B cell (primary cell): Measurements from ENCODE around the gene NDST1. TPM values are rescaled to one million over a fixed set of nuclear protein-coding genes. Genes with fewer than 3 reads are reported as not detected.

Experiments used
- ATAC-seq: fragments of 200-7000 bp; cut with Tn5 transposase; one replicate; pipeline ENCODE4 v1.10.0; 2021; ENCODE audit warnings: low read depth, mild to moderate bottlenecking, moderate number of reproducible peaks, moderate library complexity
- CTCF ChIA-PET: fragments of 350-600 bp; sonication (Branson Sonifier 250); formaldehyde crosslinking; loops from one replicate; lab custom pipeline; 2021; ENCODE audit warnings: antibody characterized with exemption, inconsistent platforms; lab: Charles Lee
- POLR2A ChIA-PET: fragments of 350-600 bp; sonication (Branson Sonifier 250); formaldehyde crosslinking; loops from one replicate; lab custom pipeline; 2021; ENCODE audit warnings: antibody characterized with exemption; lab: Charles Lee
- DNase-seq: peaks from one replicate; pipeline ENCODE4 v3.0.0; 2013
- H2AFZ ChIP-seq: 2 replicates; pipeline ENCODE4 v1.6.1; 2012; ENCODE audit warnings: mild to moderate bottlenecking, low read depth, low read length; ENCODE audit not compliant: insufficient read depth, poor library complexity, severe bottlenecking
- H3K27ac ChIP-seq, 2 donors: 1 replicate in 1 of 2; 2 replicates in 1 of 2; pipeline ENCODE4 v1.5.1; 2012 to 2013; ENCODE audit warnings: low read length in 2 of 2, mild to moderate bottlenecking in 2 of 2, moderate library complexity in 1 of 2
- H3K27me3 ChIP-seq, 4 experiments: fragments of 200-600 bp in 1 of 4; sonication (generic) in 1 of 4; replicated peaks in 1 of 4; 1 replicate in 2 of 4; 2 replicates in 2 of 4; pipeline versions ENCODE4 v1.6.1 to v1.7.0; 2013 to 2016; ENCODE audit warnings: low read length in 3 of 4, mild to moderate bottlenecking in 2 of 4, mixed read lengths in 1 of 4, moderate library complexity in 1 of 4; ENCODE audit not compliant: insufficient read depth in 4 of 4, control insufficient read depth in 3 of 4; ENCODE audit errors: control extremely low read depth in 1 of 4
- H3K36me3 ChIP-seq, 2 experiments: replicated peaks in 1 of 2; 1 replicate in 1 of 2; 2 replicates in 1 of 2; pipeline versions ENCODE4 v1.6.1 to v1.7.1; 2013; ENCODE audit warnings: low read length in 1 of 2; ENCODE audit not compliant: insufficient read depth in 2 of 2, control insufficient read depth in 1 of 2; ENCODE audit errors: control extremely low read depth in 1 of 2, extremely low read depth in 1 of 2
- H3K4me1 ChIP-seq, 2 donors: fragments of 200-600 bp in 1 of 2; sonication (generic) in 1 of 2; 1 replicate in 1 of 2; 2 replicates in 1 of 2; pipeline versions ENCODE4 v1.5.1 to v1.6.1; 2013 to 2017; ENCODE audit warnings: low read length in 2 of 2; ENCODE audit not compliant: control insufficient read depth in 2 of 2, insufficient read depth in 2 of 2
- H3K4me2 ChIP-seq: replicated peaks from 2 replicates; pipeline ENCODE3; 2012; ENCODE audit warnings: mild to moderate bottlenecking, low read depth, low read length; ENCODE audit not compliant: poor library complexity, severe bottlenecking
- H3K4me3 ChIP-seq, 5 experiments: fragments of 200-600 bp in 1 of 5; sonication (generic) in 1 of 5; 1 replicate in 3 of 5; 2 replicates in 2 of 5; pipeline versions ENCODE4 v1.5.1 to v1.7.0; 2011 to 2016; ENCODE audit warnings: low read length in 4 of 5, mild to moderate bottlenecking in 4 of 5, low read depth in 2 of 5, control low read depth in 1 of 5, moderate library complexity in 1 of 5; ENCODE audit not compliant: insufficient read depth in 1 of 5; ENCODE audit errors: control extremely low read depth in 1 of 5, extremely low read depth in 1 of 5
- H3K79me2 ChIP-seq: fragments of 200-600 bp; sonication (generic); one replicate; pipeline ENCODE4 v1.6.0; 2016; ENCODE audit warnings: low read length; ENCODE audit not compliant: control insufficient read depth, insufficient read depth
- H3K9ac ChIP-seq: fragments of 200-600 bp; sonication (generic); 2 replicates; pipeline ENCODE4 v1.6.1; 2017; ENCODE audit warnings: mild to moderate bottlenecking, low read length, moderate library complexity
- H3K9me3 ChIP-seq, 3 donors: one replicate each; pipeline versions ENCODE4 v1.6.1 to v1.7.1; 2013; ENCODE audit warnings: low read length in 2 of 3; ENCODE audit not compliant: control insufficient read depth in 2 of 3, insufficient read depth in 1 of 3; ENCODE audit errors: control extremely low read depth in 1 of 3
- H4K20me1 ChIP-seq: 2 replicates; pipeline ENCODE4 v1.6.0; 2012; ENCODE audit warnings: mild to moderate bottlenecking, low read length; ENCODE audit not compliant: insufficient read depth, control insufficient read depth, poor library complexity, severe bottlenecking
- H3K27ac Mint-ChIP-seq: one replicate; pipeline ENCODE4 v1.8.0; 2021; ENCODE audit warnings: mixed read lengths
- H3K27me3 Mint-ChIP-seq: one replicate; pipeline ENCODE4 v1.8.0; 2021; ENCODE audit warnings: mixed read lengths
- H3K4me1 Mint-ChIP-seq: one replicate; pipeline ENCODE4 v1.8.0; 2021; ENCODE audit warnings: mixed read lengths
- H3K4me3 Mint-ChIP-seq: one replicate; pipeline ENCODE4 v1.8.0; 2021; ENCODE audit warnings: mixed read lengths
- H3K9me3 Mint-ChIP-seq: one replicate; pipeline ENCODE4 v1.8.0; 2022; ENCODE audit warnings: mixed read lengths; ENCODE audit not compliant: insufficient read depth
- EZH2 ChIP-seq: IDR thresholded peaks from 2 replicates; pipeline ENCODE4 v1.6.1; 2012; ENCODE audit warnings: borderline replicate concordance, low read depth, mild to moderate bottlenecking, moderate library complexity, low read length; ENCODE audit not compliant: insufficient read depth, poor library complexity, severe bottlenecking
- whole genome bisulfite sequencing: methylation state at CpG from one replicate; pipeline ENCODE4 v1.1.5; 2013; ENCODE audit warnings: missing lambda C conversion rate; ENCODE audit not compliant: insufficient coverage; 5-methylcytosine and 5-hydroxymethylcytosine counted together
- intact Hi-C: fragments of 100-400 bp; cut with micrococcal nuclease; formaldehyde crosslinking; loops from one replicate; pipeline ENCODE4 v1.10.0; 2022
- polyA plus RNA-seq: library from polyadenylated mRNA; depleted of rRNA; stranded (reverse); fragments of >200 nt; gene quantifications from 2 replicates; pipeline ENCODE4 v1.2.3, GENCODE V29; 2012
- total RNA-seq, 2 donors: library from RNA; stranded (reverse); fragments of 120-200 nt in 1 of 2; gene quantifications; 1 replicate in 1 of 2; 2 replicates in 1 of 2; pipeline versions ENCODE4 v1.2.3 to v1.2.4, GENCODE V29; 2013 to 2022
- TF ChIP-seq, protein P1 (sequence below): fragments of 200-600 bp; IDR thresholded peaks from one replicate; pipeline ENCODE4 v1.8.0; 2022; ENCODE audit warnings: antibody characterized with exemption, mild to moderate bottlenecking

The NDST1 gene
- total and polyA plus RNA-seq, 2 donors (not counting 1 experiment from before 2014, with no cell fraction given), result 4.3 to 7.0 TPM

- Histone ChIP-seq H3K4me2 (no peak overlapping the region), H3K4me3 (no peak overlapping the region), H3K4me1 (no peaks in the 10 kb centered on the region), H3K36me3 (no peaks in the 10 kb centered on the region), H3K9ac (no peak overlapping the region), H2AFZ (no peak overlapping the region), H3K27me3 (peaks cover 0 to 6% (median 2%) of the 10 kb centered on the region in 4 experiments), H3K79me2 (no peaks in the 10 kb centered on the region), H3K9me3 (no peaks in the 10 kb centered on the region), H4K20me1 (no peaks in the 10 kb centered on the region), H3K27ac (no peak overlapping the region)
- WGBS, result 43% methylated on average over 7 of the region's 19 CpGs
- DNase-seq (no peak), ATAC-seq (no peak)
- POLR2A ChIA-PET, result no interaction called here
- H3K4me1 Mint-ChIP-seq, result no peaks in the 10 kb centered on the region
- H3K27me3 Mint-ChIP-seq, result peaks cover 15% of the 10 kb centered on the region
- H3K4me3 Mint-ChIP-seq, result no peak overlapping the region
- CTCF ChIA-PET, result no interaction called here
- H3K27ac Mint-ChIP-seq, result no peak overlapping the region
- no peaks in the 10 kb centered on the region for H3K9me3 Mint-ChIP-seq
- TF ChIP-seq, protein P1, sequence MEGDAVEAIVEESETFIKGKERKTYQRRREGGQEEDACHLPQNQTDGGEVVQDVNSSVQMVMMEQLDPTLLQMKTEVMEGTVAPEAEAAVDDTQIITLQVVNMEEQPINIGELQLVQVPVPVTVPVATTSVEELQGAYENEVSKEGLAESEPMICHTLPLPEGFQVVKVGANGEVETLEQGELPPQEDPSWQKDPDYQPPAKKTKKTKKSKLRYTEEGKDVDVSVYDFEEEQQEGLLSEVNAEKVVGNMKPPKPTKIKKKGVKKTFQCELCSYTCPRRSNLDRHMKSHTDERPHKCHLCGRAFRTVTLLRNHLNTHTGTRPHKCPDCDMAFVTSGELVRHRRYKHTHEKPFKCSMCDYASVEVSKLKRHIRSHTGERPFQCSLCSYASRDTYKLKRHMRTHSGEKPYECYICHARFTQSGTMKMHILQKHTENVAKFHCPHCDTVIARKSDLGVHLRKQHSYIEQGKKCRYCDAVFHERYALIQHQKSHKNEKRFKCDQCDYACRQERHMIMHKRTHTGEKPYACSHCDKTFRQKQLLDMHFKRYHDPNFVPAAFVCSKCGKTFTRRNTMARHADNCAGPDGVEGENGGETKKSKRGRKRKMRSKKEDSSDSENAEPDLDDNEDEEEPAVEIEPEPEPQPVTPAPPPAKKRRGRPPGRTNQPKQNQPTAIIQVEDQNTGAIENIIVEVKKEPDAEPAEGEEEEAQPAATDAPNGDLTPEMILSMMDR, result no peak
- no peak for TF ChIP-seq EZH2
- intact Hi-C loops, result no loop called here
Measured at GRCh38 chr5:150582241-150583109, 74.5 kb downstream of the NDST1 start.

- Histone ChIP-seq H3K36me3 (no peaks in the 10 kb centered on the region), H2AFZ (no peak overlapping the region), H3K27me3 (peaks cover 0 to 6% (median 2%) of the 10 kb centered on the region in 4 experiments), H3K79me2 (no peaks in the 10 kb centered on the region), H3K9me3 (no peaks in the 10 kb centered on the region), H4K20me1 (no peaks in the 10 kb centered on the region), H3K4me3 (no peak overlapping the region), H3K4me2 (no peak overlapping the region), H3K9ac (no peak overlapping the region), H3K4me1 (no peaks in the 10 kb centered on the region), H3K27ac (no peak overlapping the region)
- Mint-ChIP-seq H3K9me3 (no peaks in the 10 kb centered on the region), H3K27me3 (peaks cover 15% of the 10 kb centered on the region), H3K4me3 (no peak overlapping the region), H3K27ac (no peak overlapping the region), H3K4me1 (no peaks in the 10 kb centered on the region)
- ATAC-seq, result no peak
- WGBS, result 86% methylated on average over 6 of the region's 9 CpGs
- DNase-seq, result no peak
- ChIA-PET CTCF (no interaction called here), POLR2A (no interaction called here)
- intact Hi-C loops, result no loop called here
- TF ChIP-seq EZH2, result no peak
- TF ChIP-seq, protein P1, result no peak
Measured at GRCh38 chr5:150583541-150584225, 75.8 kb downstream of the NDST1 start.
